Spleen (tissue), 11 donors: ENCODE results near the gene IGF1R. TPM values are rescaled to one million over a fixed set of nuclear protein-coding genes. Genes with fewer than 3 reads are reported as not detected.

ENCODE experiments used
- DNase-seq: peaks from one replicate; pipeline ENCODE4 v3.0.0-alpha.2; 2020
- H3K27ac ChIP-seq, 8 donors: fragments of 200-600 bp; sonication (generic) in 7 of 8; 1 replicate in 4 of 8; 2 replicates in 4 of 8; pipeline versions ENCODE4 v1.5.0 to v1.8.0; 2016 to 2021; ENCODE audit warnings: inconsistent platforms in 4 of 8, mild to moderate bottlenecking in 4 of 8, moderate library complexity in 1 of 8
- H3K27me3 ChIP-seq, 7 donors: fragments of 200-600 bp; sonication (generic) in 6 of 7; replicated peaks in 1 of 7; 1 replicate in 4 of 7; 2 replicates in 3 of 7; pipeline versions ENCODE4 v1.5.0 to v1.8.0; 2016 to 2021; ENCODE audit warnings: inconsistent platforms in 3 of 7, mild to moderate bottlenecking in 1 of 7
- H3K36me3 ChIP-seq, 6 donors: fragments of 200-600 bp; sonication (generic) in 5 of 6; 1 replicate in 4 of 6; 2 replicates in 2 of 6; pipeline versions ENCODE4 v1.5.0 to v1.8.0; 2016 to 2021; ENCODE audit warnings: inconsistent platforms in 2 of 6
- H3K4me1 ChIP-seq, 6 donors: fragments of 200-600 bp; sonication (generic) in 5 of 6; 1 replicate in 3 of 6; 2 replicates in 3 of 6; pipeline versions ENCODE4 v1.5.0 to v1.8.0; 2016 to 2021; ENCODE audit warnings: inconsistent platforms in 3 of 6
- H3K4me3 ChIP-seq, 8 donors: fragments of 200-600 bp; sonication (generic) in 7 of 8; 1 replicate in 4 of 8; 2 replicates in 4 of 8; pipeline versions ENCODE4 v1.5.0 to v1.8.0; 2016 to 2021; ENCODE audit warnings: inconsistent platforms in 4 of 8, mild to moderate bottlenecking in 4 of 8, moderate library complexity in 2 of 8
- H3K9me3 ChIP-seq, 8 donors: fragments of 200-600 bp; sonication (generic) in 7 of 8; 1 replicate in 4 of 8; 2 replicates in 4 of 8; pipeline versions ENCODE4 v1.5.0 to v1.8.0; 2016 to 2021; ENCODE audit warnings: inconsistent platforms in 4 of 8
- POLR2A ChIP-seq, 3 donors: fragments of 450-650 bp; IDR thresholded peaks; one replicate each; pipeline ENCODE4 v1.5.1; 2017; ENCODE audit warnings: antibody characterized with exemption in 3 of 3, mild to moderate bottlenecking in 1 of 3
- POLR2AphosphoS5 ChIP-seq, 3 donors: sonication (generic); formaldehyde crosslinking; IDR thresholded peaks; one replicate each; pipeline ENCODE4 v1.5.1; 2017; ENCODE audit warnings: antibody characterized with exemption in 3 of 3
- WGBS, 5 donors: extraction: QIAGEN DNeasy Blood & Tissue Kit in 3 of 5; methylation state at CpG; one replicate each; pipeline versions ENCODE4 v1.1.5 to v1.1.7; 2013 to 2018; 5-methylcytosine and 5-hydroxymethylcytosine counted together
- intact Hi-C: fragments of 100-400 bp; cut with DNase I; formaldehyde crosslinking; loops from one replicate; pipeline ENCODE4 v1.15.0; 2023; ENCODE audit warnings: low total_unique reads
- polyA plus RNA-seq, 3 donors: library from polyadenylated mRNA; stranded (reverse); fragments of 200-250 nt; gene quantifications; one replicate each; pipeline ENCODE4 v1.2.1, GENCODE V29; 2013
- total RNA-seq, 7 donors: library from RNA; depleted of rRNA in 3 of 7; stranded (reverse); fragments of >200 nt in 3 of 7; fragmentation: NEBNext Ultra II Directional in 4 of 7; extraction: Animal tissue kit (Norgen Biotek cat#: 25700) in 4 of 7; gene quantifications; one replicate each; pipeline versions ENCODE4 v1.1.0 to v1.2.1, GENCODE V29; 2016 to 2021
- TF ChIP-seq, protein P1 (sequence below), 11 experiments: fragments of 200-600 bp in 7 of 11; fragments of 450-650 bp in 4 of 11; sonication (generic) in 4 of 11; IDR thresholded peaks in 8 of 11; conservative IDR thresholded peaks in 3 of 11; 1 replicate in 7 of 11; 2 replicates in 4 of 11; pipeline versions ENCODE4 v1.4.0 to v1.8.0; 2016 to 2021; ENCODE audit warnings: antibody characterized with exemption in 11 of 11, inconsistent platforms in 4 of 11, mild to moderate bottlenecking in 1 of 11
- donor health status: healthy with polysubstance abuse.
- donor health status: DM: no; HTN: no; CAD: no; lungs with moderate emphysema.
- donor health status: DM: no; HTN: no; CAD: no.
- donor health status: Bipolar disorder and iron deficiency.
- donor health status: healthy.
- donor health status: DM: no; HTN: no; CAD: no.
- donor health status: DM: yes; HTN: yes; CAD: no.

The IGF1R gene
- total and polyA plus RNA-seq, 10 donors = 1.1 to 104 (median 53.1) TPM

DNA sequence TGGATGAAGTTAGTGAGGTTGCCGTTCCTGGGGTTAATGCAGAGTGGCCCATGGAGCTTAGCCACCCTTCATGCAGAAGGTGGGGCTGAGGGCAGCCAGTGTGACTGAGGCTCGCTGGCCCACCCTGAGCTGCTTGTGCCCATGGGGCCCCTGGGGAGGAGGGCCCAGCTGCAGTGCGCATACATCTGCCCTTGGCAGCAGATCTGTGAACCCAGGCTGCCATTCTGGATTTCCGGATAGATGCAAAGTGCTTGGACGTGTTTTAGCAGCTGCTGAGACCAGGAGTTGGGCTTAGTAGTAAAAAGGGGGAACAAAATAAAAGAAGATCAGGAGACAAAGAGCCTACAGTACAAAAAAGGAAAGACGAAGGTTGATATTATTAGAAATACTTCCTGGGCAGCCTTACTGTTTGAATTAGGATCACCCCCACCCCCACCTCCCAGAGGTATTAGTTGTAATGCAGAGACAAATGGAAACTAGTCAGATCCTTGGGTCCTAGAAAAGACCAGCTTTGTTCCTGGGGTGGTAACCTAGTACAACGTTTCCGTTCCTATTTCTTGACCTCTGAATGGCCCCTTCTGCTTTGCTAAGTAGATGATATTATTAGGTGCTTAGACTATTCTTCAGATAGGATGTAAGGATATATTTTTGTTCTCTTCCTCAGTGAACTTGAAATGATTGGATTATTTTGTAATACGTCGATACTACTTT is 70.2 kb downstream of the IGF1R start:
- no peaks in the 10 kb centered on the region for H3K36me3 ChIP-seq
- no peaks in the 10 kb centered on the region for H3K9me3 ChIP-seq
- no peaks in the 10 kb centered on the region for H3K27me3 ChIP-seq
- H3K4me1 ChIP-seq = peaks cover 6 to 85% (median 45%) of the 10 kb centered on the region in 6 donors
- intact Hi-C loops = no loop called here
- DNase-seq = no peak
- no peak for TF ChIP-seq POLR2AphosphoS5 (IDR thresholded peaks at IDR 0.05)
- TF ChIP-seq POLR2A (IDR thresholded peaks at IDR 0.05) = no peak
- TF ChIP-seq, protein P1, sequence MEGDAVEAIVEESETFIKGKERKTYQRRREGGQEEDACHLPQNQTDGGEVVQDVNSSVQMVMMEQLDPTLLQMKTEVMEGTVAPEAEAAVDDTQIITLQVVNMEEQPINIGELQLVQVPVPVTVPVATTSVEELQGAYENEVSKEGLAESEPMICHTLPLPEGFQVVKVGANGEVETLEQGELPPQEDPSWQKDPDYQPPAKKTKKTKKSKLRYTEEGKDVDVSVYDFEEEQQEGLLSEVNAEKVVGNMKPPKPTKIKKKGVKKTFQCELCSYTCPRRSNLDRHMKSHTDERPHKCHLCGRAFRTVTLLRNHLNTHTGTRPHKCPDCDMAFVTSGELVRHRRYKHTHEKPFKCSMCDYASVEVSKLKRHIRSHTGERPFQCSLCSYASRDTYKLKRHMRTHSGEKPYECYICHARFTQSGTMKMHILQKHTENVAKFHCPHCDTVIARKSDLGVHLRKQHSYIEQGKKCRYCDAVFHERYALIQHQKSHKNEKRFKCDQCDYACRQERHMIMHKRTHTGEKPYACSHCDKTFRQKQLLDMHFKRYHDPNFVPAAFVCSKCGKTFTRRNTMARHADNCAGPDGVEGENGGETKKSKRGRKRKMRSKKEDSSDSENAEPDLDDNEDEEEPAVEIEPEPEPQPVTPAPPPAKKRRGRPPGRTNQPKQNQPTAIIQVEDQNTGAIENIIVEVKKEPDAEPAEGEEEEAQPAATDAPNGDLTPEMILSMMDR (IDR thresholded peaks at IDR 0.05 in 8 of 11, conservative IDR thresholded peaks at IDR 0.05 in 3 of 11) = no peak
- H3K4me3 ChIP-seq = no peak overlapping the region
- WGBS, 5 donors = 56 to 63% (median 58%) methylated on average over 10 of the region's 10 CpGs
- H3K27ac ChIP-seq = no peak overlapping the region

DNA sequence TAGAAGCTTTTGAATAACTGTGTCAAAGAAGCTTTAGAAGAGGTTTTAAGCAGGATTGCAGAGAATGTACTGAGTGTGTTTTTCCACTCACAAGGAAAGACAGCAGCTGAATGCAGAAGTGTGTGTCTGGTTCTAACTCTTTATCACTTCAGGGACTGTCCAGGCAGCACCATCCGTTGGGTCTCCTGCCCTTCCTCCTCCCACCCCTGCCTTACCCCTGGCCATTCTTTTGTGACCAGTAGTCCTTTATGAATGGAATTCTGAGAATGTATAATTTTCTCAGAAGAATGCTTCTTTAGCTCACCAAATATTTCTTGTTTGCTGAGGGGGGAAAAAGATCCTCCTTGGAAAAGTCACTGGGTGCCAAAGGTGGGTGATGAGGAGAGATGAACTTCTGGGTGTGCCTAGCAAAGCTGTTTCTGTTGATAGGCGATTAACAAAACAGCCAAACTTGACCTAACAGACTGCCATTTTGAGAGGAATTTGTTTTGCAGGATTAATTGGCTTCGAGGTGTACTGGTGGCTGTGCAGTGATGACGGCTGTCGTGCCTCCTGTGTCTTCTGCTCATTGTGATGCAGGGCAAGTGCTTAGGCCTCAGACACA is 70.9 kb downstream of the IGF1R start:
- Histone ChIP-seq H3K4me1 (peaks cover 0 to 79% (median 38%) of the 10 kb centered on the region in 6 donors), H3K27me3 (no peaks in the 10 kb centered on the region), H3K27ac (no peak overlapping the region), H3K9me3 (no peaks in the 10 kb centered on the region), H3K36me3 (no peaks in the 10 kb centered on the region), H3K4me3 (no peak overlapping the region)
- no peak for DNase-seq
- intact Hi-C loops = no loop called here
- TF ChIP-seq POLR2A (IDR thresholded peaks at IDR 0.05) = no peak
- no peak for TF ChIP-seq POLR2AphosphoS5 (IDR thresholded peaks at IDR 0.05)
- TF ChIP-seq, protein P1 (IDR thresholded peaks at IDR 0.05 in 8 of 11, conservative IDR thresholded peaks at IDR 0.05 in 3 of 11) = no peak
- WGBS, 5 donors = 73 to 91% (median 88%) methylated on average over 5 of the region's 5 CpGs

DNA sequence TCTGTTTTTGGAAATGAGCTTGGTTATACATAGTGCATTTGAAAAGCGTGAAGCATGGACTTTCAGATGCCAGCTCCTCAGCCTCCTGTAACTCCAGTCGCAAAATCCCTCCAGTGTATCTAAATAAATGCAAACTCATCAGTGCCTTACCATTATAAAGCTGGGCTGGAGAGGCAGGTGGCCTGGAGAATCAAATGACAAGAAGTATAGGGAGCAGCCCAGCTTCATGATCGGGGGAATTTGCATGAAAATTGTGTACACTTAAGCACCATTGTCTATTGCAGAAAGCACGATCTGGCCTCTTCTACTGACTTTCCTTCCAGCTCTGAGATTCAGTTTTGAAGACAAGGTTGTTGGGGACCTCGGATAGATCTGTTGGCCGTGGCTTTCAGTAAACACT is 71.7 kb downstream of the IGF1R start:
- Histone ChIP-seq H3K36me3 (no peaks in the 10 kb centered on the region), H3K27ac (no peak overlapping the region), H3K27me3 (no peaks in the 10 kb centered on the region), H3K4me1 (peaks cover 0 to 72% (median 31%) of the 10 kb centered on the region in 6 donors), H3K9me3 (no peaks in the 10 kb centered on the region), H3K4me3 (no peak overlapping the region)
- WGBS, 5 donors = 87 to 99% (median 91%) methylated on average over 6 of the region's 6 CpGs
- no peak for DNase-seq
- no peak for TF ChIP-seq POLR2AphosphoS5 (IDR thresholded peaks at IDR 0.05)
- TF ChIP-seq, protein P1 (IDR thresholded peaks at IDR 0.05 in 8 of 11, conservative IDR thresholded peaks at IDR 0.05 in 3 of 11) = no peak
- no peak for TF ChIP-seq POLR2A (IDR thresholded peaks at IDR 0.05)
- intact Hi-C loops = no loop called here
